OCI-LY7 (cell line): ENCODE data around the gene MGME1. TPM values are rescaled to one million over a fixed set of nuclear protein-coding genes. Genes with fewer than 3 reads are reported as not detected.

Source experiments
- BruUV-seq: library from RNA; stranded (reverse); fragments of 400-500 nt; replicated peaks from 2 replicates; lab custom pipeline; 2021; lab: Mats Ljungman, UMichigan
- CTCF ChIA-PET: fragments of 300-600 bp; sonication (Branson Sonifier 250); formaldehyde crosslinking; loops from one replicate; lab custom pipeline; 2022; ENCODE audit warnings: antibody characterized with exemption; ENCODE audit not compliant: unreplicated experiment; lab: Charles Lee
- POLR2A ChIA-PET: fragments of 300-600 bp; sonication (Branson Sonifier 250); formaldehyde crosslinking; loops from one replicate; lab custom pipeline; 2022; ENCODE audit warnings: antibody characterized with exemption; lab: Charles Lee
- DNase-seq: peaks from one replicate; pipeline ENCODE4 v3.0.0-alpha.2; 2015; ENCODE audit warnings: low spot score
- H2AFZ ChIP-seq: fragments of 200-600 bp; sonication (generic), shearing (Covaris generic); 2 replicates; pipeline ENCODE4 v1.6.1; 2014; ENCODE audit warnings: mild to moderate bottlenecking, antibody characterized with exemption, low read length, moderate library complexity
- H3K27ac ChIP-seq: fragments of 200-600 bp; sonication (generic); 2 replicates; pipeline ENCODE4 v1.5.1; 2014; ENCODE audit warnings: mixed run types, low read depth, mild to moderate bottlenecking, moderate library complexity, low read length, inconsistent platforms; ENCODE audit not compliant: poor library complexity, severe bottlenecking
- H3K36me3 ChIP-seq: fragments of 200-600 bp; sonication (generic); 2 replicates; pipeline ENCODE4 v1.6.1; 2014; ENCODE audit warnings: mild to moderate bottlenecking, antibody characterized with exemption, low read length, moderate library complexity, mixed read lengths; ENCODE audit not compliant: insufficient read depth
- H3K4me1 ChIP-seq: fragments of 200-600 bp; sonication (generic); 2 replicates; pipeline ENCODE4 v1.5.1; 2014; ENCODE audit warnings: mild to moderate bottlenecking, low read length; ENCODE audit not compliant: insufficient read depth, poor library complexity, severe bottlenecking
- H3K4me2 ChIP-seq: fragments of 200-600 bp; sonication (generic); 2 replicates; pipeline ENCODE4 v1.6.1; 2014; ENCODE audit warnings: mild to moderate bottlenecking, low read length
- H3K4me3 ChIP-seq: fragments of 200-600 bp; sonication (generic); 2 replicates; pipeline ENCODE4 v1.5.1; 2014; ENCODE audit warnings: mild to moderate bottlenecking, low read depth, low read length; ENCODE audit not compliant: poor library complexity, severe bottlenecking
- H3K79me2 ChIP-seq: fragments of 200-600 bp; sonication (generic); 2 replicates; pipeline ENCODE4 v1.6.1; 2016; ENCODE audit warnings: low read depth, mild to moderate bottlenecking, low read length, moderate library complexity, mixed read lengths; ENCODE audit not compliant: insufficient read depth
- H3K9me2 ChIP-seq: fragments of 200-600 bp; sonication (generic); 2 replicates; pipeline ENCODE4 v1.6.1; 2016; ENCODE audit warnings: mild to moderate bottlenecking, low read length, mixed read lengths; ENCODE audit not compliant: insufficient read depth
- H3K9me3 ChIP-seq: fragments of 200-600 bp; sonication (generic); 2 replicates; pipeline ENCODE4 v1.6.1; 2014; ENCODE audit warnings: mild to moderate bottlenecking, mixed run types, low read length, mixed read lengths
- H4K20me1 ChIP-seq: fragments of 200-600 bp; sonication (generic); 2 replicates; pipeline ENCODE4 v1.6.1; 2014; ENCODE audit warnings: mild to moderate bottlenecking, antibody characterized with exemption, low read length, moderate library complexity, mixed read lengths; ENCODE audit not compliant: insufficient read depth
- CTCF ChIP-seq: fragments of 200-600 bp; sonication (generic); conservative IDR thresholded peaks from 2 replicates; pipeline ENCODE4 v1.5.1; 2014; ENCODE audit warnings: mild to moderate bottlenecking, antibody characterized with exemption, low read length, moderate library complexity, mixed read lengths
- EZH2phosphoT487 ChIP-seq: fragments of 200-600 bp; sonication (generic); IDR thresholded peaks from 2 replicates; pipeline ENCODE4 v1.6.1; 2018; ENCODE audit warnings: low read depth, borderline replicate concordance, mild to moderate bottlenecking, mixed run types, antibody characterized with exemption, low read length, moderate library complexity, mixed read lengths
- intact Hi-C: fragments of 100-400 bp; cut with micrococcal nuclease; formaldehyde crosslinking; loops from one replicate; pipeline ENCODE4 v1.10.0; 2022; ENCODE audit not compliant: unreplicated experiment
- total RNA-seq, 2 experiments: library from RNA; depleted of rRNA in 1 of 2; stranded (reverse); fragments of >200 nt in 1 of 2; shearing (Covaris generic) in 1 of 2; gene quantifications; 2 replicates each; pipeline ENCODE4 v1.2.3, GENCODE V29; 2014 to 2022

MGME1 gene
- total RNA-seq, 2 experiments from 2014 or later, result 46.6 to 80.1 TPM

DNA sequence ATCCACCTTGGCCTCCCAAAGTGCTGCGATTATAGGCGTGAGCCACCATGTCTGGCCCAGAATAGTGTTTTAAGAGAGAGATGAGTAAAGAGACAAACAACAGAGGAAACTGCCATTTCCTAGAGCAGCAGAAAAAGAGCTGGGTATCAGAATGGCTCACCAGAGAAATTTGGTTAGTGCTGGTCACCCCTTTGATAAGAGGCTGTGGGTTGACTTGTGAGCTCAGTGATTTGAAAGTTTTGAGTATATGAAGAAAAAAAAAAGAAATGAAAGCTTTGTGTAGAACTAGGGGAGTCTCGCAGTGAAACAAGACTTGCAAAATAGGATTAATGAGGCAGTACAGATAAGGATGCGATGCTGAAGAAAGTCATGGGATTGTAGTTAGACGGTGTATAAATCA, 29.6 kb downstream of the MGME1 start:
- intact Hi-C loops, result no loop called here
- no peak overlapping the region for H2AFZ ChIP-seq
- no peak for DNase-seq
- no peaks in the 10 kb centered on the region for H4K20me1 ChIP-seq
- H3K9me3 ChIP-seq, result no peaks in the 10 kb centered on the region
- CTCF ChIA-PET, result no interaction called here
- POLR2A ChIA-PET, result interaction anchor here (0.6 to 0.9 kb wide), 2 partner anchors 14 to 19 kb away, joined by 3 read pairs; no protein-coding TSS in a partner anchor
- H3K4me3 ChIP-seq, result no peak overlapping the region
- H3K27ac ChIP-seq, result no peak overlapping the region
- peaks cover 6% of the 10 kb centered on the region for H3K4me1 ChIP-seq
- TF ChIP-seq EZH2phosphoT487 (no peak), CTCF (no peak)
- no peak overlapping the region for H3K4me2 ChIP-seq
- H3K9me2 ChIP-seq, result no peaks in the 10 kb centered on the region
- H3K79me2 ChIP-seq, result no peaks in the 10 kb centered on the region
- no peaks in the 10 kb centered on the region for H3K36me3 ChIP-seq
- BruUV-seq, result no TSS peak

GRCh38 chr20:17999566-17999965, 30.7 kb downstream of the MGME1 start:
- Histone ChIP-seq H3K4me3 (no peak overlapping the region), H3K9me2 (no peaks in the 10 kb centered on the region), H2AFZ (no peak overlapping the region), H3K36me3 (no peaks in the 10 kb centered on the region), H3K4me1 (peaks cover 14% of the 10 kb centered on the region), H3K79me2 (no peaks in the 10 kb centered on the region), H3K9me3 (no peaks in the 10 kb centered on the region), H3K27ac (no peak overlapping the region), H3K4me2 (no peak overlapping the region), H4K20me1 (no peaks in the 10 kb centered on the region)
- POLR2A ChIA-PET, result interaction anchor here (1.0 kb wide), 1 partner anchor 43 kb away, joined by 4 read pairs; no protein-coding TSS in a partner anchor
- no TSS peak for BruUV-seq
- TF ChIP-seq EZH2phosphoT487 (no peak), CTCF (no peak)
- CTCF ChIA-PET, result no interaction called here
- intact Hi-C loops, result no loop called here
- no peak for DNase-seq

DNA sequence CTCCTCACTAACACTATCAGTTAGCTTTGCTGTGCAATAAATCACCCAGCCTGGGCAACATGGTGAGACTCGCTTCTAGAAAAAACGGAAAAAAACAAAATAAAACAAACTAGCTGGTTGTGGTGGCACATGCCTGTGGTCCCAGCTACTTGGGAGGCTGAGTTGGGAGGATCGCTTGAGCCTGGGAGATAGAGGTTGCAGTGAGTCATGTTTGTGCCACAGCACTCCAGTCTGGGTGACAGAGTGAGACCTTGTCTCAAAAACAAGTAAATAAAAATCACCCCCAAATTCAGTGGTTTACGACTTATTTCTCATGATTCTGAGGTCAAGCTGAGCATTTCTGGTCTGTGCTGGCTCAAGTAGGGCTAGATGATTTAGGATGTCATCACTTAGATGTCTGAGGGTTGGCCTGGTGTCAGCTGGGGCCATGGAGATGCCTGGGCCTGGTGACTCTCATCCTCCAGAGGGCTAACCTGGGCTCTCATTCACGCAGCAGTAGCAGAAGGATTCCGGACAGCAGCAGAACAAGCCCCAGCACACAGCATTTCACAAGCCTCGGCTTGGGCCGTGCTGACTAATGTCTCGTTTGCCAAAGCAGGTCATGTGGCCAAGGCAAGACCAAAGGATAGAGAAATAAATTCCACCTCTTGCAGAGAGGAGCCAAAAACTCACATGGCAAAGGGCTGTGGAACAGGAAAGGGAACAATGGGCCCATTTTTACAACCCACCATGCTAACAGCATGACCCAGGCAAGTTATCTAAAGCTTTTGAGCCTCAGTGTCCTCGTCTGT, 32.5 kb downstream of the MGME1 start:
- CTCF ChIA-PET, result no interaction called here
- intact Hi-C loops, result no loop called here
- H3K4me2 ChIP-seq, result no peak overlapping the region

More for the DNA sequence above, 32.5 kb downstream of the MGME1 start:
- H4K20me1 ChIP-seq, result no peaks in the 10 kb centered on the region
- no peaks in the 10 kb centered on the region for H3K9me2 ChIP-seq
- no peaks in the 10 kb centered on the region for H3K36me3 ChIP-seq
- H3K79me2 ChIP-seq, result no peaks in the 10 kb centered on the region
- BruUV-seq, result no TSS peak
- H3K9me3 ChIP-seq, result no peaks in the 10 kb centered on the region
- no peak overlapping the region for H3K4me3 ChIP-seq
- no peak overlapping the region for H3K27ac ChIP-seq
- H2AFZ ChIP-seq, result no peak overlapping the region
- POLR2A ChIA-PET, result interaction anchor here (0.6 to 0.9 kb wide), 3 partner anchors 8 to 159 kb away, joined by 3 to 8 read pairs (median 4); no protein-coding TSS in a partner anchor
- no peak for DNase-seq
- TF ChIP-seq EZH2phosphoT487 (no peak), CTCF (no peak)
- H3K4me1 ChIP-seq, result peaks cover 19% of the 10 kb centered on the region
